OCI-LY3 (cell line): ENCODE results near the gene MACROD2.

Experiments
- H2AFZ ChIP-seq: fragments of 200-600, 300-600 bp; shearing (Covaris generic); 2 replicates; pipeline ENCODE4 v1.6.0; 2014; ENCODE audit warnings: antibody characterized with exemption, low read depth, low read length
- H3K27ac ChIP-seq: fragments of 200-600, 300-600 bp; sonication (generic); 2 replicates; pipeline ENCODE4 v1.5.1; 2014; ENCODE audit warnings: mild to moderate bottlenecking, low read length, moderate library complexity, mixed read lengths
- H3K27me3 ChIP-seq: fragments of 200-600, 300-600 bp; sonication (generic); 2 replicates; pipeline ENCODE4 v1.6.1; 2014; ENCODE audit warnings: low read depth, low read length, mixed read lengths
- H3K36me3 ChIP-seq: fragments of 200-600, 300-600 bp; sonication (generic); replicated peaks from 2 replicates; pipeline ENCODE3; 2014; ENCODE audit warnings: low read depth, low read length, mixed read lengths
- H3K4me1 ChIP-seq: fragments of 300-600, 200-600 bp; sonication (generic); 2 replicates; pipeline ENCODE4 v1.6.1; 2014; ENCODE audit warnings: low read length, mixed read lengths
- H3K4me2 ChIP-seq: fragments of 200-600, 300-600 bp; sonication (generic); 2 replicates; pipeline ENCODE4 v1.6.1; 2014; ENCODE audit warnings: low read length, mixed read lengths
- H3K4me3 ChIP-seq: fragments of 300-600, 200-600 bp; sonication (generic); 2 replicates; pipeline ENCODE4 v1.5.1; 2014; ENCODE audit warnings: antibody characterized with exemption, mild to moderate bottlenecking, low read length, moderate library complexity
- H3K79me2 ChIP-seq: fragments of 300-600, 200-600 bp; shearing (Covaris generic); 2 replicates; pipeline ENCODE4 v1.6.1; 2014; ENCODE audit warnings: mild to moderate bottlenecking, low read length, mixed read lengths
- H3K9ac ChIP-seq: fragments of 300-600, 200-600 bp; shearing (Covaris generic); 2 replicates; pipeline ENCODE4 v1.6.0; 2014; ENCODE audit warnings: mild to moderate bottlenecking, low read length, moderate library complexity
- H3K9me3 ChIP-seq: fragments of 200-600, 300-600 bp; shearing (Covaris generic); 2 replicates; pipeline ENCODE4 v1.6.1; 2014; ENCODE audit warnings: low read length, mixed read lengths; ENCODE audit not compliant: insufficient read depth
- H4K20me1 ChIP-seq: fragments of 200-600, 300-600 bp; sonication (generic); 2 replicates; pipeline ENCODE4 v1.6.1; 2016; ENCODE audit warnings: low read length, mixed read lengths; ENCODE audit not compliant: insufficient read depth
- EZH2phosphoT487 ChIP-seq: fragments of 200-600 bp; shearing (Covaris generic); IDR thresholded peaks from 2 replicates; pipeline ENCODE4 v1.6.1; 2018; ENCODE audit warnings: antibody characterized with exemption, mixed run types, low read depth
- TF ChIP-seq, protein P1 (sequence below): fragments of 200-600, 300-600 bp; sonication (generic); IDR thresholded peaks from 2 replicates; pipeline ENCODE4 v1.5.1; 2014; ENCODE audit warnings: antibody characterized with exemption, low read length, low read depth

MACROD2 gene

DNA sequence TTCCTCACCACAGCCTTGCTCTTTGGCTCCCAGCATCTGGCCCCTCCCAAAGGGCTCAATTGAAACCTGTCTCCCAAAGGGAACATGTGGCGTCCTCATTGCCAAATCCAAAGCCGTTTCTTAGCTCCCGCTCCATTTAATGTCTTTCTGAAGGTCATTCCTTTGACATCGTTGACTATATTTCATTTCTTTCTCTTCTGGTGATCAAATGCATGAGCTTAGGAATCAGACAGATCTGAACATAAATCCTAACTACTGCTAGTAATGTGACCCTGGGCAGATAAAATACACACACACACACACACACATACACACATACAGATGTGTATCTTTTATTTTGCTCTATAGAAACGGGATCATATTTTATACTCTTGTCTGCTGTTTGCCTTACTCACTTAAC lies 1306.8 kb downstream of the MACROD2 start:
- Histone ChIP-seq H3K27ac (no peak overlapping the region), H3K36me3 (no peaks in the 10 kb centered on the region), H3K4me1 (no peaks in the 10 kb centered on the region), H3K79me2 (no peaks in the 10 kb centered on the region), H3K4me3 (no peak overlapping the region), H3K27me3 (no peaks in the 10 kb centered on the region), H4K20me1 (no peaks in the 10 kb centered on the region), H3K9ac (no peak overlapping the region), H3K9me3 (no peaks in the 10 kb centered on the region), H3K4me2 (no peak overlapping the region), H2AFZ (no peak overlapping the region)
- TF ChIP-seq, protein P1, sequence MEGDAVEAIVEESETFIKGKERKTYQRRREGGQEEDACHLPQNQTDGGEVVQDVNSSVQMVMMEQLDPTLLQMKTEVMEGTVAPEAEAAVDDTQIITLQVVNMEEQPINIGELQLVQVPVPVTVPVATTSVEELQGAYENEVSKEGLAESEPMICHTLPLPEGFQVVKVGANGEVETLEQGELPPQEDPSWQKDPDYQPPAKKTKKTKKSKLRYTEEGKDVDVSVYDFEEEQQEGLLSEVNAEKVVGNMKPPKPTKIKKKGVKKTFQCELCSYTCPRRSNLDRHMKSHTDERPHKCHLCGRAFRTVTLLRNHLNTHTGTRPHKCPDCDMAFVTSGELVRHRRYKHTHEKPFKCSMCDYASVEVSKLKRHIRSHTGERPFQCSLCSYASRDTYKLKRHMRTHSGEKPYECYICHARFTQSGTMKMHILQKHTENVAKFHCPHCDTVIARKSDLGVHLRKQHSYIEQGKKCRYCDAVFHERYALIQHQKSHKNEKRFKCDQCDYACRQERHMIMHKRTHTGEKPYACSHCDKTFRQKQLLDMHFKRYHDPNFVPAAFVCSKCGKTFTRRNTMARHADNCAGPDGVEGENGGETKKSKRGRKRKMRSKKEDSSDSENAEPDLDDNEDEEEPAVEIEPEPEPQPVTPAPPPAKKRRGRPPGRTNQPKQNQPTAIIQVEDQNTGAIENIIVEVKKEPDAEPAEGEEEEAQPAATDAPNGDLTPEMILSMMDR, result no peak
- no peak for TF ChIP-seq EZH2phosphoT487

DNA sequence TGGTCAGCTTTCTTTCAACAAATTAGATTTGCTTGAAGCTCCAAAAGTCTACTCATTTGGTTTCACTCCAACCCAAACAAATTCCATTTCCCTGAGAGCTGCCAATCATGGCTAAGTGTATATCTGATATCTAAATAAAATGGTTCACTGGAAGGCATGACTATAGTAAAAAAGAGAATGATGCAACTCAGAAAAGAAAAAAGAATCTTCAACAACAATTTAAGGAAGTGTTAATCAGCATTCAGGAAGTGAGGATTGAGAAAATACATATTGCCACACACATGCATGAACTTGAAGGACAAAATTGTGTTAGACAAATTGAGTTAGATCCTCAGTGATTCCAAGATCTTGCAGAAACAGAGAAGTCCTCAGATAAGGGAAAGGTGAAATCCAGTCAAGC lies 1315.0 kb downstream of the MACROD2 start:
- Histone ChIP-seq H3K4me2 (no peak overlapping the region), H3K79me2 (no peaks in the 10 kb centered on the region), H3K4me3 (no peak overlapping the region), H3K9me3 (no peaks in the 10 kb centered on the region), H3K4me1 (peaks cover 7% of the 10 kb centered on the region), H3K36me3 (peaks cover 7% of the 10 kb centered on the region), H2AFZ (peak overlapping the region; percentile 22; the same call in 1 of the 2 replicates), H3K27me3 (no peaks in the 10 kb centered on the region), H4K20me1 (no peaks in the 10 kb centered on the region), H3K9ac (no peak overlapping the region), H3K27ac (no peak overlapping the region)
- no peak for TF ChIP-seq EZH2phosphoT487
- TF ChIP-seq, protein P1, result no peak

- H3K4me1 ChIP-seq, result peaks cover 54% of the 10 kb centered on the region
- no peak overlapping the region; the same call in 1 of the 2 replicates for H2AFZ ChIP-seq
- no peaks in the 10 kb centered on the region for H3K9me3 ChIP-seq
- H3K4me3 ChIP-seq, result no peak overlapping the region
- no peaks in the 10 kb centered on the region for H3K27me3 ChIP-seq
- TF ChIP-seq, protein P1, result no peak
- TF ChIP-seq EZH2phosphoT487, result no peak
- no peaks in the 10 kb centered on the region for H4K20me1 ChIP-seq
- H3K27ac ChIP-seq, result peak overlapping the region; percentile 98
- peak overlapping the region; percentile 75 for H3K4me2 ChIP-seq
- H3K9ac ChIP-seq, result peak overlapping the region; percentile 58
- H3K36me3 ChIP-seq, result peaks cover 17% of the 10 kb centered on the region
- no peaks in the 10 kb centered on the region for H3K79me2 ChIP-seq
Measured at GRCh38 chr20:15316556-15316955, 1321.2 kb downstream of the MACROD2 start.

GRCh38 chr20:15317546-15318232 lies 1322.4 kb downstream of the MACROD2 start:
- Histone ChIP-seq H3K9ac (peak overlapping the region; percentile 58), H3K79me2 (no peaks in the 10 kb centered on the region), H3K27me3 (no peaks in the 10 kb centered on the region), H3K4me2 (peak overlapping the region; percentile 75), H3K27ac (peak overlapping the region; percentile 98), H3K36me3 (peaks cover 17% of the 10 kb centered on the region), H3K4me1 (peaks cover 54% of the 10 kb centered on the region), H2AFZ (peak overlapping the region; percentile 67), H3K9me3 (no peaks in the 10 kb centered on the region), H4K20me1 (no peaks in the 10 kb centered on the region), H3K4me3 (peak overlapping the region; percentile 57)
- TF ChIP-seq, protein P1, result no peak
- TF ChIP-seq EZH2phosphoT487, result no peak
